ENCODE measurements around the gene C3orf85.
"Not testable (repeated sequence)": the region's sequence is repeated elsewhere in the genome, so short reads cannot be mapped to it uniquely, and the experiment has no call there.

C3orf85 gene

GRCh38 chr3:109136523-109136922, at the start of gene C3orf85:
Gene C3orf85, plus strand, starts transcription at chr3:109136719. Its CDS starts 129 bp downstream, at chr3:109136848.
- in situ Hi-C loops (cut with MboI; ENCODE audit: low sequenced_read_pairs), result no loop called here

GRCh38 chr3:109089265-109089664, 47.3 kb upstream of the C3orf85 start:
- in situ Hi-C loops (cut with MboI; ENCODE audit: low sequenced_read_pairs), result no loop called here

- in situ Hi-C loops (cut with MboI; ENCODE audit: low sequenced_read_pairs), result no loop called here
Measured at GRCh38 chr3:109091846-109092245, 44.7 kb upstream of the C3orf85 start.

GRCh38 chr3:109093561-109093960, 43.0 kb upstream of the C3orf85 start:
- in situ Hi-C loops (cut with MboI; ENCODE audit: low sequenced_read_pairs), result no loop called here

GRCh38 chr3:109095166-109095565, 41.4 kb upstream of the C3orf85 start:
- in situ Hi-C loops (cut with MboI; ENCODE audit: low sequenced_read_pairs), result no loop called here

GRCh38 chr3:109098079-109098644, 38.4 kb upstream of the C3orf85 start:
- in situ Hi-C loops (cut with MboI; ENCODE audit: low sequenced_read_pairs), result no loop called here

- in situ Hi-C loops (cut with MboI; ENCODE audit: low sequenced_read_pairs), result no loop called here
Measured at GRCh38 chr3:109109574-109109973, 26.9 kb upstream of the C3orf85 start.

GRCh38 chr3:109112946-109113760, 23.4 kb upstream of the C3orf85 start:
- in situ Hi-C loops (cut with MboI; ENCODE audit: low sequenced_read_pairs), result no loop called here

- in situ Hi-C loops (cut with MboI; ENCODE audit: low sequenced_read_pairs), result no loop called here
Measured at GRCh38 chr3:109114746-109115145, 21.8 kb upstream of the C3orf85 start.

GRCh38 chr3:109115451-109115850, 21.1 kb upstream of the C3orf85 start:
- in situ Hi-C loops (cut with MboI; ENCODE audit: low sequenced_read_pairs), result no loop called here

GRCh38 chr3:109116031-109116430, 20.5 kb upstream of the C3orf85 start:
- in situ Hi-C loops (cut with MboI; ENCODE audit: low sequenced_read_pairs), result no loop called here

- in situ Hi-C loops (cut with MboI; ENCODE audit: low sequenced_read_pairs), result no loop called here
Measured at GRCh38 chr3:109117939-109118338, 18.6 kb upstream of the C3orf85 start, which contains the start of gene MORC1. Gene MORC1, minus strand, starts transcription at chr3:109118134. Its CDS starts 75 bp downstream, at chr3:109118059.

- in situ Hi-C loops (cut with MboI; ENCODE audit: low sequenced_read_pairs), result no loop called here
Measured at GRCh38 chr3:109118584-109118983, 17.9 kb upstream of the C3orf85 start.

- in situ Hi-C loops (cut with MboI; ENCODE audit: low sequenced_read_pairs), result no loop called here
Measured at GRCh38 chr3:109122690-109123089, 13.8 kb upstream of the C3orf85 start.

- in situ Hi-C loops (cut with MboI; ENCODE audit: low sequenced_read_pairs), result no loop called here
Measured at GRCh38 chr3:109125902-109126301, 10.6 kb upstream of the C3orf85 start.

GRCh38 chr3:109127553-109127952, 9.0 kb upstream of the C3orf85 start:
- in situ Hi-C loops (cut with MboI; ENCODE audit: low sequenced_read_pairs), result no loop called here

GRCh38 chr3:109131276-109131675, 5.2 kb upstream of the C3orf85 start:
- in situ Hi-C loops (cut with MboI; ENCODE audit: low sequenced_read_pairs), result no loop called here

- in situ Hi-C loops (cut with MboI; ENCODE audit: low sequenced_read_pairs), result no loop called here
Measured at GRCh38 chr3:109132801-109133473, 3.6 kb upstream of the C3orf85 start.

GRCh38 chr3:109133474-109133816, 3.1 kb upstream of the C3orf85 start:
- in situ Hi-C loops (cut with MboI; ENCODE audit: low sequenced_read_pairs), result not testable (repeated sequence)

- in situ Hi-C loops (cut with MboI; ENCODE audit: low sequenced_read_pairs), result no loop called here
Measured at GRCh38 chr3:109137761-109138160, 1.2 kb downstream of the C3orf85 start.

GRCh38 chr3:109140318-109140717, 3.8 kb downstream of the C3orf85 start:
- in situ Hi-C loops (cut with MboI; ENCODE audit: low sequenced_read_pairs), result no loop called here

GRCh38 chr3:109143646-109144045, 7.1 kb downstream of the C3orf85 start:
- in situ Hi-C loops (cut with MboI; ENCODE audit: low sequenced_read_pairs), result no loop called here
